CD14-positive monocyte (primary cell): ENCODE data around the gene NEK2. TPM values are rescaled to one million over a fixed set of nuclear protein-coding genes. Genes with fewer than 3 reads are reported as not detected.

Experiments used
- DNase-seq, 3 donors: peaks; one replicate each; pipeline ENCODE4 v3.0.0-alpha.2; 2011 to 2022
- H2AFZ ChIP-seq: 2 replicates; pipeline ENCODE4 v1.6.0; 2012; ENCODE audit warnings: mild to moderate bottlenecking, low read depth, low read length, inconsistent platforms; ENCODE audit not compliant: insufficient read depth, poor library complexity, severe bottlenecking
- H3K27ac ChIP-seq, 2 donors: 1 replicate in 1 of 2; 2 replicates in 1 of 2; pipeline ENCODE4 v1.5.1; 2012 to 2013; ENCODE audit warnings: low read length in 2 of 2, control low read depth in 1 of 2, inconsistent platforms in 1 of 2, low read depth in 1 of 2, mild to moderate bottlenecking in 1 of 2
- H3K27me3 ChIP-seq, 2 donors: one replicate each; pipeline versions ENCODE4 v1.6.0 to v1.6.1; 2011 to 2013; ENCODE audit warnings: low read length in 2 of 2; ENCODE audit not compliant: control insufficient read depth in 2 of 2, insufficient read depth in 2 of 2
- H3K36me3 ChIP-seq, 2 donors: replicated peaks in 1 of 2; 1 replicate in 1 of 2; 2 replicates in 1 of 2; pipeline versions ENCODE4 v1.5.1 to v1.6.1; 2012 to 2013; ENCODE audit warnings: low read length in 2 of 2, control low read depth in 1 of 2, inconsistent platforms in 1 of 2, mild to moderate bottlenecking in 1 of 2; ENCODE audit not compliant: insufficient read depth in 2 of 2, control insufficient read depth in 1 of 2
- H3K4me1 ChIP-seq, 2 donors: 1 replicate in 1 of 2; 2 replicates in 1 of 2; pipeline versions ENCODE4 v1.5.1 to v1.6.1; 2012 to 2013; ENCODE audit warnings: low read length in 2 of 2, control low read depth in 1 of 2, inconsistent platforms in 1 of 2, mild to moderate bottlenecking in 1 of 2, moderate library complexity in 1 of 2; ENCODE audit not compliant: insufficient read depth in 2 of 2, control insufficient read depth in 1 of 2
- H3K4me2 ChIP-seq: replicated peaks from 2 replicates; pipeline ENCODE3; 2012; ENCODE audit warnings: low read length, moderate library complexity, mild to moderate bottlenecking; ENCODE audit not compliant: poor library complexity, severe bottlenecking; ENCODE audit errors: extremely low read depth
- H3K4me3 ChIP-seq, 3 experiments: fragments of 200-600 bp in 1 of 3; sonication (generic) in 1 of 3; replicated peaks in 1 of 3; 1 replicate in 2 of 3; 2 replicates in 1 of 3; pipeline ENCODE4 v1.5.1; 2011 to 2013; ENCODE audit warnings: low read length in 3 of 3, mild to moderate bottlenecking in 3 of 3, control low read depth in 2 of 3, low read depth in 2 of 3, inconsistent platforms in 1 of 3, moderate library complexity in 1 of 3
- H3K79me2 ChIP-seq: 2 replicates; pipeline ENCODE4 v1.6.0; 2012; ENCODE audit warnings: mild to moderate bottlenecking, control low read depth, inconsistent platforms, low read length, moderate library complexity; ENCODE audit not compliant: insufficient read depth
- H3K9ac ChIP-seq: 2 replicates; pipeline ENCODE4 v1.6.0; 2017; ENCODE audit warnings: low read length, mild to moderate bottlenecking; ENCODE audit not compliant: insufficient read depth, poor library complexity, severe bottlenecking
- H3K9me3 ChIP-seq, 2 donors: replicated peaks in 1 of 2; 1 replicate in 1 of 2; 2 replicates in 1 of 2; pipeline versions ENCODE4 v1.5.1 to v1.6.1; 2012 to 2013; ENCODE audit warnings: low read length in 2 of 2, control low read depth in 1 of 2; ENCODE audit not compliant: control insufficient read depth in 1 of 2, insufficient read depth in 1 of 2
- H4K20me1 ChIP-seq: 2 replicates; pipeline ENCODE4 v1.6.0; 2012; ENCODE audit warnings: mild to moderate bottlenecking, low read length, control low read depth, moderate library complexity; ENCODE audit not compliant: insufficient read depth
- H3K27ac Mint-ChIP-seq, 7 donors: one replicate each; pipeline ENCODE4 v1.8.0; 2020; ENCODE audit warnings: mild to moderate bottlenecking in 7 of 7, mixed read lengths in 7 of 7, moderate library complexity in 6 of 7, inconsistent platforms in 2 of 7
- H3K27me3 Mint-ChIP-seq, 3 donors: one replicate each; pipeline ENCODE4 v1.8.0; 2021 to 2022; ENCODE audit warnings: low read depth in 3 of 3, mild to moderate bottlenecking in 3 of 3, mixed read lengths in 3 of 3, moderate library complexity in 3 of 3, inconsistent platforms in 1 of 3
- H3K36me3 Mint-ChIP-seq, 2 donors: one replicate each; pipeline ENCODE4 v1.8.0; 2020; ENCODE audit warnings: mixed read lengths in 2 of 2, inconsistent platforms in 1 of 2, mild to moderate bottlenecking in 1 of 2
- H3K4me1 Mint-ChIP-seq: one replicate; pipeline ENCODE4 v1.8.0; 2020; ENCODE audit warnings: mild to moderate bottlenecking, mixed read lengths
- H3K4me3 Mint-ChIP-seq, 2 donors: one replicate each; pipeline ENCODE4 v1.8.0; 2020; ENCODE audit warnings: mild to moderate bottlenecking in 2 of 2, mixed read lengths in 2 of 2, moderate library complexity in 1 of 2
- H3K9me3 Mint-ChIP-seq, 7 donors: one replicate each; pipeline ENCODE4 v1.8.0; 2020 to 2022; ENCODE audit warnings: mixed read lengths in 7 of 7, mild to moderate bottlenecking in 6 of 7, moderate library complexity in 6 of 7, inconsistent platforms in 2 of 7
- WGBS: methylation state at CpG from one replicate; pipeline ENCODE4 v1.1.5; 2013; ENCODE audit warnings: missing lambda C conversion rate; ENCODE audit not compliant: insufficient coverage; 5-methylcytosine and 5-hydroxymethylcytosine counted together
- intact Hi-C, 2 donors: fragments of 100-400 bp; cut with micrococcal nuclease; formaldehyde crosslinking; loops; one replicate each; pipeline versions ENCODE4 v1.15.0 to v1.15.1; 2023
- polyA plus RNA-seq, 3 donors: library from polyadenylated mRNA; depleted of rRNA in 1 of 3; unstranded in 2 of 3; stranded (reverse) in 1 of 3; fragments of 300-500 nt in 2 of 3; fragments of >200 nt in 1 of 3; fragmentation: Illumina TruSeq in 2 of 3; gene quantifications; 1 replicate in 2 of 3; 2 replicates in 1 of 3; pipeline ENCODE4 v1.2.3, GENCODE V29; 2012 to 2021
- TF ChIP-seq, protein P1 (sequence below): fragments of 200-600 bp; IDR thresholded peaks from one replicate; pipeline ENCODE4 v1.8.0; 2022; ENCODE audit warnings: antibody characterized with exemption, mild to moderate bottlenecking

Gene NEK2
- polyA plus RNA-seq, 3 donors, result not detected

DNA sequence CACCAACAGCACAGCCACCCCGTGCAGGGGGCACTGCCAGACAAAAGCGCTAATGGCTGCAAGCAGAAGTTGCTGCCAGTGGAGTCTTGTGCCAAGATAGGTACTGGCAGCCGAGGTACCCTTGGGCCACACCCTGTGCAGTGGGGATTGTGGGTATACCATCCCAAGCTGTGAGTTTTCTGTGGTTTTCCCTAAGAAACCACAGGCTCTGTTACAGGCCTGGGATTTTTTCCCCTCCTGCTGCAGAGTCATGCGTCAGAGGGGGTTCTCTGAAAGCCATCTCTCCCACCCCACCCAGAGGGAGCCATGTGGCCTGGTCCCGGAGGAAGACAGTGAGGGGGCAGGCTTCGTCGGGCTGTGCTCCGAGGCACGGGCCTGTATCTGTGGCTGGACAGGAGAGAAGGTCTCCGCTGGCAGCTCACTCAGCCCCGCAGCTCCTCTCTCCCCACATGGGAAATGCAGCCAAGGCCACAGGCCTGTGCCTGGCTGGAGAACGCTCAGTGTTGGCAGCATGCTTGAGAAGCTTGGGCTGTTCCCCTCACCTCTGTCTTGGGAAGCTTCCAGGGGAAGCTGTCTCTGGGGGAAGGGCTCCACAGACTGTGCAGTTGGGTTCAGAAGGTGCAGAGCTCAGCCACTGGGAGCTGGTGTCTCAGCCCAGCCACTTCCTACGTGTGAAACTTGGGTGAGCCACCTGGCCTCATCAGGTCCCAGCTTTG is 42.5 kb downstream of the NEK2 start:
- H3K4me3 ChIP-seq, result no peak overlapping the region
- TF ChIP-seq, protein P1, sequence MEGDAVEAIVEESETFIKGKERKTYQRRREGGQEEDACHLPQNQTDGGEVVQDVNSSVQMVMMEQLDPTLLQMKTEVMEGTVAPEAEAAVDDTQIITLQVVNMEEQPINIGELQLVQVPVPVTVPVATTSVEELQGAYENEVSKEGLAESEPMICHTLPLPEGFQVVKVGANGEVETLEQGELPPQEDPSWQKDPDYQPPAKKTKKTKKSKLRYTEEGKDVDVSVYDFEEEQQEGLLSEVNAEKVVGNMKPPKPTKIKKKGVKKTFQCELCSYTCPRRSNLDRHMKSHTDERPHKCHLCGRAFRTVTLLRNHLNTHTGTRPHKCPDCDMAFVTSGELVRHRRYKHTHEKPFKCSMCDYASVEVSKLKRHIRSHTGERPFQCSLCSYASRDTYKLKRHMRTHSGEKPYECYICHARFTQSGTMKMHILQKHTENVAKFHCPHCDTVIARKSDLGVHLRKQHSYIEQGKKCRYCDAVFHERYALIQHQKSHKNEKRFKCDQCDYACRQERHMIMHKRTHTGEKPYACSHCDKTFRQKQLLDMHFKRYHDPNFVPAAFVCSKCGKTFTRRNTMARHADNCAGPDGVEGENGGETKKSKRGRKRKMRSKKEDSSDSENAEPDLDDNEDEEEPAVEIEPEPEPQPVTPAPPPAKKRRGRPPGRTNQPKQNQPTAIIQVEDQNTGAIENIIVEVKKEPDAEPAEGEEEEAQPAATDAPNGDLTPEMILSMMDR, result no peak
- Mint-ChIP-seq H3K27ac (peak overlapping the region in 1 of 7 donors; percentile 18), H3K4me3 (peak overlapping the region in 1 of 2 donors; percentile 42), H3K4me1 (peaks cover 12% of the 10 kb centered on the region), H3K36me3 (no peaks in the 10 kb centered on the region), H3K9me3 (peaks cover 0 to 2% (median 0%) of the 10 kb centered on the region in 7 donors), H3K27me3 (peaks cover 13 to 24% (median 16%) of the 10 kb centered on the region in 3 donors)
- no peak overlapping the region for H3K4me2 ChIP-seq
- H3K9ac ChIP-seq, result no peak overlapping the region
- no peak overlapping the region for H3K27ac ChIP-seq
- peaks cover 5 to 10% of the 10 kb centered on the region in 2 donors for H3K4me1 ChIP-seq
- WGBS, result no CpG with 5 or more reads among the region's 13 CpGs
- intact Hi-C loops, result no loop called here
- H3K9me3 ChIP-seq, result no peaks in the 10 kb centered on the region
- H3K36me3 ChIP-seq, result no peaks in the 10 kb centered on the region
- H2AFZ ChIP-seq, result peak overlapping the region; percentile 61
- DNase-seq, result peak in 1 of 3 donors; percentile 45
- no peaks in the 10 kb centered on the region for H3K79me2 ChIP-seq
- H4K20me1 ChIP-seq, result no peaks in the 10 kb centered on the region
- H3K27me3 ChIP-seq, result no peaks in the 10 kb centered on the region

- peaks cover 5 to 10% of the 10 kb centered on the region in 2 donors for H3K4me1 ChIP-seq
- Mint-ChIP-seq H3K27ac (no peak overlapping the region), H3K27me3 (peaks cover 13 to 22% (median 19%) of the 10 kb centered on the region in 3 donors), H3K9me3 (peaks cover 0 to 2% (median 0%) of the 10 kb centered on the region in 7 donors), H3K4me1 (peaks cover 12% of the 10 kb centered on the region), H3K36me3 (no peaks in the 10 kb centered on the region), H3K4me3 (peak overlapping the region in 1 of 2 donors; percentile 42)
- H3K4me2 ChIP-seq, result no peak overlapping the region
- H3K4me3 ChIP-seq, result no peak overlapping the region
- WGBS, result 66% methylated on average over 11 of the region's 16 CpGs
- H3K9me3 ChIP-seq, result no peaks in the 10 kb centered on the region
- H3K79me2 ChIP-seq, result no peaks in the 10 kb centered on the region
- intact Hi-C loops, result no loop called here
- no peak overlapping the region for H3K27ac ChIP-seq
- peak overlapping the region; percentile 61 for H2AFZ ChIP-seq
- TF ChIP-seq, protein P1, result no peak
- H3K27me3 ChIP-seq, result no peaks in the 10 kb centered on the region
- no peak for DNase-seq
- no peaks in the 10 kb centered on the region for H4K20me1 ChIP-seq
- H3K36me3 ChIP-seq, result no peaks in the 10 kb centered on the region
- H3K9ac ChIP-seq, result no peak overlapping the region
Measured at GRCh38 chr1:211632117-211632807, 43.2 kb downstream of the NEK2 start.
